ENCODE results near the gene HSPA2. TPM values are rescaled to one million over a fixed set of nuclear protein-coding genes. Genes with fewer than 3 reads are reported as not detected.

Gene HSPA2
- total RNA-seq, 4 donors from 2014 or later: 70.8 to 98.0 (median 91.6) TPM

GRCh38 chr14:64503434-64504309 is 36.9 kb upstream of the HSPA2 start, which contains the start of gene ZBTB25:
ZBTB25 (minus strand) TSS chr14:64503838; CDS start chr14:64490533, 13,305 bp downstream.
- Histone ChIP-seq H3K27me3 (no peaks in the 10 kb centered on the region), H3K36me3 (no peaks in the 10 kb centered on the region), H3K4me1 (peaks cover 61% of the 10 kb centered on the region), H3K9me3 (no peaks in the 10 kb centered on the region), H3K4me3 (peak within 1 kb of the TSS; percentile 93), H3K27ac (peak within 1 kb of the TSS; percentile 98)
- 5% methylated on average over 7 of the region's 87 CpGs for WGBS
- DNase-seq (ENCODE audit: low spot score in 2 of 2): peak; percentile 94 to 95
- TF ChIP-seq POLR2A (IDR thresholded peaks at IDR 0.05) (peak in 1 of 2 donors; percentile 66), EP300 (IDR thresholded peaks at IDR 0.05) (no peak), POLR2AphosphoS5 (IDR thresholded peaks at IDR 0.05) (peak in 1 of 3 donors; percentile 12)
- TF ChIP-seq, protein P1, sequence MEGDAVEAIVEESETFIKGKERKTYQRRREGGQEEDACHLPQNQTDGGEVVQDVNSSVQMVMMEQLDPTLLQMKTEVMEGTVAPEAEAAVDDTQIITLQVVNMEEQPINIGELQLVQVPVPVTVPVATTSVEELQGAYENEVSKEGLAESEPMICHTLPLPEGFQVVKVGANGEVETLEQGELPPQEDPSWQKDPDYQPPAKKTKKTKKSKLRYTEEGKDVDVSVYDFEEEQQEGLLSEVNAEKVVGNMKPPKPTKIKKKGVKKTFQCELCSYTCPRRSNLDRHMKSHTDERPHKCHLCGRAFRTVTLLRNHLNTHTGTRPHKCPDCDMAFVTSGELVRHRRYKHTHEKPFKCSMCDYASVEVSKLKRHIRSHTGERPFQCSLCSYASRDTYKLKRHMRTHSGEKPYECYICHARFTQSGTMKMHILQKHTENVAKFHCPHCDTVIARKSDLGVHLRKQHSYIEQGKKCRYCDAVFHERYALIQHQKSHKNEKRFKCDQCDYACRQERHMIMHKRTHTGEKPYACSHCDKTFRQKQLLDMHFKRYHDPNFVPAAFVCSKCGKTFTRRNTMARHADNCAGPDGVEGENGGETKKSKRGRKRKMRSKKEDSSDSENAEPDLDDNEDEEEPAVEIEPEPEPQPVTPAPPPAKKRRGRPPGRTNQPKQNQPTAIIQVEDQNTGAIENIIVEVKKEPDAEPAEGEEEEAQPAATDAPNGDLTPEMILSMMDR (IDR thresholded peaks at IDR 0.05): no peak

DNA sequence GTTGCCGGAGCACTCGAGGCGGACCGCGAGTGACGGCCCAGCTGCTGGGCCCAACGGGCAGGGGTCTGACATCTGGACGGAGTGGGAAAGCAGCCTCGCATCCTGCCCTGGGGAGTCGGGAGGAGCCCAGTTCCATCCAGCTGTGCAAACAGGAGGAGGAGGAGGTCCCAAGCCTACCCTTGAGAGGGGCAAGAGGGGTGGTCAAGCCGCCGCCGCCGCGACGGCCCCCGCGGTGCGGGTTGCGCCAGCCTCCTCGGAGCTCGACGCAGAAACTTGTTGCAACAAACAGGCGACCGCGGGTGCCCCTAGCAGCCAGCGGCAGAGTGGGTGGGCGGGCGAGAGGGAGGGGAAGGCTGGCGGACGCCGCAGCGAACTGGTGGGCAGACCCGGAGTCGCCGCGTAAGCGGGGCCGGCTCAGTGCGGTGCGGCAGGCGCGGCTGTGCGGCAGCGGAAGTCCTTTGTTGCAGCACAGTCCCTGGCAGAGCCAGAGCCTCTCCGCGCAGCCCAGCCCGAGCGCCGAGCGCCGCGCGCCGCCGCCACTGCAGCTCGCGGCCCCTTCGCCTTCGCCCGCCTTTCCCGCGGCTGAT is 36.1 kb upstream of the HSPA2 start, which contains the start of gene ZBTB1:
TSS of gene ZBTB1 (plus strand) at position 461 of the 587 bp plus-strand sequence. CDS start 16,735 bp downstream, outside the sequence.
- 0% methylated on average over 13 of the region's 63 CpGs for WGBS
- no peaks in the 10 kb centered on the region for H3K27me3 ChIP-seq
- TF ChIP-seq EP300 (IDR thresholded peaks at IDR 0.05) (no peak), POLR2A (IDR thresholded peaks at IDR 0.05) (peak; percentile 49 to 87), POLR2AphosphoS5 (IDR thresholded peaks at IDR 0.05) (peak in 2 of 3 donors; percentile 42 to 44)
- H3K36me3 ChIP-seq: no peaks in the 10 kb centered on the region
- peaks cover 68% of the 10 kb centered on the region for H3K4me1 ChIP-seq
- H3K27ac ChIP-seq: peak within 1 kb of the TSS; percentile 98
- H3K4me3 ChIP-seq: peak within 1 kb of the TSS; percentile 93
- H3K9me3 ChIP-seq: no peaks in the 10 kb centered on the region
- peak; percentile 94 to 95 for DNase-seq (ENCODE audit: low spot score in 2 of 2)

DNA sequence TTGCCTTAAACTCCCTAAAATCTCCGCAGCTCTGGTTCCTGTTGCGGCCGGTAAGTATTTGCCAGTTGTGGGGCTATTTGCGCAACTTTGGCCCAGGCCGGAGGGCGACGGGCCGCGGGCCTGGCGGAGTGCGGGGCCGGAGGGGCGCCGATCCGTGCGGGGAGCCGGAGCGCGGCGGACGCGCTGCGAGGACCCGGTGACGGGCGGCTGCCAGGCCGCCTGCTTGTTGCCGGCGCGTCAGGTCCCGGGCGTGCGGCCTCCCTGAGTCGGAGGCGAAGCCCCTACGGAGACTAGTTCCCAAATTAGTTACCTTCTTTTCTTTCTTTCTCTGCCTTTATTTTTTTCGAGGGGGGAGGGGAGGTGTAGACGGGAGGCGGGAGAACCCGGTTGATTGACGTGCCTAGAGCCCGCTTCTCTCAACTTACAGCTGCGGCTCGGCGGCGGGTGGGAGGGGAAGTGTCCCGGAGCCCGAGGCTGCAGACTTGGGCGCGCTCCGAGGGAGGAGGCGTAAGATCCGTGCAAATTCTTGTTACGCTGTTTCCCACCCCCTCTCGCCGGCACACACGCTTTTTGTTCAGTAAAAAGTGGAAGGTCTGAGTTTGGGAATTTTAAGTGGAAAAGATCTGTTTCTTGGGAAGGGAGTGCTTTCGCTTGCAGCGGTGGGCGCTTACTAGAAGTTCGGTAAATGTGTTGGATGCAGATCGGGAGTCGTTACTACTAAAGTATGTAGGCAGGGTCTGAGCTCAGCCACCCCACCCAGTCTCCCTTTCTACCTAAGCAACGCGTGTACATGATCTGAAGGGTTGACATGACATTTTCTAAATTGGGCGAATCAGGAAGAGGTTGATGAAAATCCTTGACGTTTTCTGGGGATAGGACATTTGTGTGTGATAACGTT is 35.4 kb upstream of the HSPA2 start:
- whole genome bisulfite sequencing: under 1% methylated on average over 67 of the region's 68 CpGs
- peak overlapping the region; percentile 93 for H3K4me3 ChIP-seq
- DNase-seq (ENCODE audit: low spot score in 2 of 2): peak; percentile 94 to 95
- peaks cover 70% of the 10 kb centered on the region for H3K4me1 ChIP-seq
- H3K27me3 ChIP-seq: no peaks in the 10 kb centered on the region
- peak overlapping the region; percentile 98 for H3K27ac ChIP-seq
- no peaks in the 10 kb centered on the region for H3K36me3 ChIP-seq
- TF ChIP-seq POLR2AphosphoS5 (IDR thresholded peaks at IDR 0.05) (peak in 1 of 3 donors; percentile 11), POLR2A (IDR thresholded peaks at IDR 0.05) (peak in 1 of 2 donors; percentile 5), EP300 (IDR thresholded peaks at IDR 0.05) (no peak)
- H3K9me3 ChIP-seq: no peaks in the 10 kb centered on the region

DNA sequence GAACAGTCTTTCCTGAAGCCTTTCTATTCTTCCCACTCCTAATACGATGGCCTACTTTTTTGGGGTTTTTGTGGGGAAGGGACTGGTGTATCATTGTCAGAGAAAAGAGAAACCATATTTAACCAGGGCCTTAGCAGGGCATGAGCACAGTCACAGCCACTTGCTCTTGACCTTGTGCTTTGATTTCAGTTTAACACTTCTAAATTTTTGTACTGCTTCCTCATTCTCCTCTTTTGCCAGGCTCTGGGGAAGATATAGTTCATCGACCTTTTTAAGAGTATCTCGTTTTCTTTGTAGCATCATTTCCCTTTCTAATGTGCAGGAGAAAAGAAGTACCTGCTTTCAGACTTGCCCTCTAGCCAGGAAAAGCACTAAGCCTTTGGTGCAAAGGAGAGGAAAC is 33.8 kb upstream of the HSPA2 start:
- Histone ChIP-seq H3K27ac (peak overlapping the region; percentile 19), H3K36me3 (no peaks in the 10 kb centered on the region), H3K9me3 (no peaks in the 10 kb centered on the region), H3K4me3 (peak overlapping the region; percentile 93), H3K4me1 (peaks cover 71% of the 10 kb centered on the region), H3K27me3 (no peaks in the 10 kb centered on the region)
- WGBS: 26% methylated on average over 3 of the region's 3 CpGs
- TF ChIP-seq POLR2AphosphoS5 (IDR thresholded peaks at IDR 0.05): no peak
- TF ChIP-seq, protein P1 (IDR thresholded peaks at IDR 0.05): no peak
- no peak for DNase-seq (ENCODE audit: low spot score in 2 of 2)

- Histone ChIP-seq H3K27ac (peak overlapping the region; percentile 19), H3K36me3 (no peaks in the 10 kb centered on the region), H3K9me3 (no peaks in the 10 kb centered on the region), H3K27me3 (no peaks in the 10 kb centered on the region), H3K4me3 (no peak overlapping the region), H3K4me1 (peaks cover 70% of the 10 kb centered on the region)
- no peak for TF ChIP-seq POLR2AphosphoS5 (IDR thresholded peaks at IDR 0.05)
- TF ChIP-seq EP300 (IDR thresholded peaks at IDR 0.05): no peak
- TF ChIP-seq POLR2A (IDR thresholded peaks at IDR 0.05): no peak
- TF ChIP-seq, protein P1 (IDR thresholded peaks at IDR 0.05): no peak
- DNase-seq (ENCODE audit: low spot score in 2 of 2): no peak
- WGBS: 66% methylated on average over 4 of the region's 4 CpGs
Measured at GRCh38 chr14:64507376-64508156, 33.0 kb upstream of the HSPA2 start.

Data from suprapubic skin (tissue), 4 donors.